HG03432 (cell line): Measurements from ENCODE around the gene GMPPA.

ENCODE experiments used
- ATAC-seq: cut with Tn5 transposase; IDR thresholded peaks from one replicate; pipeline ENCODE4 v1.9.1; 2021; ENCODE audit warnings: mild to moderate bottlenecking, moderate library complexity; ENCODE audit not compliant: unreplicated experiment

The GMPPA gene

GRCh38 chr2:219467736-219468075 lies 31.0 kb upstream of the GMPPA start:
- ATAC-seq, result no peak

GRCh38 chr2:219468410-219469185 lies 30.1 kb upstream of the GMPPA start:
- ATAC-seq, result no peak

- no peak for ATAC-seq
These were observed 29.4 kb upstream of the GMPPA start for GRCh38 chr2:219469186-219469724.

GRCh38 chr2:219470429-219470828 lies 28.3 kb upstream of the GMPPA start:
- ATAC-seq, result no peak

GRCh38 chr2:219471476-219472371 lies 27.0 kb upstream of the GMPPA start:
- ATAC-seq, result no peak

- no peak for ATAC-seq
These were observed 26.0 kb upstream of the GMPPA start for GRCh38 chr2:219472629-219473187.

GRCh38 chr2:219473511-219473910 lies 25.2 kb upstream of the GMPPA start:
- ATAC-seq, result no peak

- ATAC-seq, result no peak
These were observed 24.2 kb upstream of the GMPPA start for GRCh38 chr2:219474285-219475060.

GRCh38 chr2:219475278-219475677 lies 23.4 kb upstream of the GMPPA start:
- ATAC-seq, result no peak

- no peak for ATAC-seq
These were observed 22.7 kb upstream of the GMPPA start for GRCh38 chr2:219475697-219476651.

- no peak for ATAC-seq
These were observed 22.0 kb upstream of the GMPPA start for GRCh38 chr2:219476652-219477151.

- no peak for ATAC-seq
These were observed 21.5 kb upstream of the GMPPA start for GRCh38 chr2:219477179-219477578.

GRCh38 chr2:219477815-219478214 lies 20.9 kb upstream of the GMPPA start:
- no peak for ATAC-seq

GRCh38 chr2:219478916-219479315 lies 19.8 kb upstream of the GMPPA start:
- no peak for ATAC-seq

- ATAC-seq, result no peak
These were observed 18.7 kb upstream of the GMPPA start for GRCh38 chr2:219480004-219480403.

GRCh38 chr2:219482674-219483405 lies 15.9 kb upstream of the GMPPA start:
- no peak for ATAC-seq

GRCh38 chr2:219483451-219484342 lies 15.0 kb upstream of the GMPPA start:
- ATAC-seq, result no peak
